Frontal cortex (tissue), 4 donors: Measurements from ENCODE around the gene C1orf21. TPM values are rescaled to one million over a fixed set of nuclear protein-coding genes. Genes with fewer than 3 reads are reported as not detected.

Source experiments
- DNase-seq, 2 donors: peaks; one replicate each; pipeline ENCODE4 v3.0.0; 2012; ENCODE audit warnings: low spot score in 2 of 2
- FAIRE-seq: peaks from 2 replicates; lab custom pipeline; 2012; peaks lifted over from hg19 to GRCh38; lab: Jason Lieb, UNC
- total RNA-seq: library from RNA; depleted of rRNA; stranded (reverse); fragments of >200 nt; gene quantifications from one replicate; pipeline ENCODE4 v1.2.3, GENCODE V29; 2014
- donor health status: control.
- donor health status: control.
- donor health status: control.

C1orf21 gene
- total RNA-seq, 1 donor from 2014 or later = 24.9 TPM

GRCh38 chr1:184536246-184536985 is 149.6 kb downstream of the C1orf21 start:
- no peak for FAIRE-seq
- DNase-seq = no peak

DNA sequence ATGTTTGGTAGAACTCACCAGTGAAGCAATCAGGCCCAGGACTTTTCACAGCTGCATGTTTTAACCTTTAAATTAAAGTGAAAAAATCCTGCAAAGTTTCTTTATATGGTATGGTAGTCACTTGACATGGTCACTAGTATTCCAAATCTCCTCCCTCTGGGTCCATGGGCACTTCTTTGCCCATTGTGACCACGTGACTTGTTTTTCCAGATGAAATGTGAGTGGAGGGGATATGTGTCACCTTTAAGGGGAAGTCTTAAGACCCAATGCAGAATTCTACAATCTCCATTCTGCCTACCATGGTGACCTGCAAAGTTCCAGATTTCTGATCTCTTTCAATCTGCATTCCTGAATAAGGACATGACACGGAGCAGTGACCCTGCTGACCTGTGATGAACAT is 152.8 kb downstream of the C1orf21 start:
- FAIRE-seq (no peak), DNase-seq (no peak)

DNA sequence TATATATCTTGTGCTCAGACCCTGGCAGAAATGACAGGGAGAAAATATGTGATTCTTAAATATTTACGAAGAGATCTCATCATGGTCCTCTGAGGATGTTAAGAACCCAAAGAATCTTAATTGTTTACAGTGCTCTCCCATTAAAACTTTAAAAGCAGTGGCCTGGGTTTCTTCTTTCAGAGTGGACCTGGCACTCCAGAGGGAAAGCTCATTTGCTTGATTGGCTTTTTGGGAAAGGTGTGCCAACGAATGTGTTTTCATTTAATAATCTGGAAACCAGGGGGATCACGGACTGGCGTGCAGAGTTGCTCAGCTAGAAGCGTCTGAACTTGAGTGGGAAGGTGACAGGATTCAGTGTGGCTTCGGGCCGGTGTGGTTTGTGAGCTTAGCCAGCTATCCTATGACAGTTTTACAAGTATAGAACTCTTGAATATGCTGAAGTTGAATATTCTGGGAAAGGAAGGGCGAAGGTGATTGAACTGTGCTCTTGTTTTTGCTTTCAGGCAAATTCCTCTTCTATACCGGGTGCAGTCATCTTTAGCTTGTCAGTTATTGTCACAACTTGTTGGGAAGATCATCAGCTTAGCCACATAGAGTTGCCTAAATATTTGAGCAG is 154.8 kb downstream of the C1orf21 start:
- DNase-seq (no peak), FAIRE-seq (no peak)

DNA sequence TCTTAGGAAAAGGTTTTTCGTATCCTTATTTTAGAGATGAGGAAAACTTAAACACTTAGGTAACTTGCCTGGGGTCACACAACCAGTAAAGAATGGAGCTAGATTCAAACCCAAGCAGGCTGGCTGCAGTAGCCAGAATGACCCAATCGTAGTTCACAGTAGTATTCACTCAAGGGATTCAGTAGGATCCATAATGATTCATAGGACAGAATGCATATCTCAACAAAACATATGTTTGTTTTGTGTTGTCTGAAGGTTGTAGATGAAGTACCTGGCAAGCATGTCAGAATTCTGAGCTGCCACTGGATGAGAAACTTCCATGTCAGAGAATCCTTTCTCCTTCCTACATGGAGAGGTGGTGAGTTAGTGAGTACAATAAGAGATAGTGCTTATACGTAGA is 155.5 kb downstream of the C1orf21 start:
- no peak for DNase-seq
- FAIRE-seq = no peak

DNA sequence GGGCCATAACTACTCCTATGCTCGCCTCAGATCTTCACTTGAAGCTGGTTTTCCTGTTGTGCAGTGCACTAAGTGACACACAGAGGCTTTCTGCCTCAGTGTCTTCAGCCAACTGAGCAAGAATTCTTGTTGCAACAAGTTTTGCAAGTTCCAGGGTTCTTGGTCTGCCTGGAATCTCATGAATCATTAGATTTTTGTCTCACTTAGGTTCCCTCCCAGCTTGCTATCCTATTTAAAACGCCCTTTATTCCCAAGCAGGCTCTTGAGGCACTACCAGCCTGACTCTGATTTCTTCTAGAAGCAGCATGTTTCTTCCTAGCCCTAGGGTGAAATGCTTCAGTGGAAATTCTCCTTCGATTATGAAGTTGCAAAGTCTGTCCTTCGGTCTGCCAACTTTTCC is 158.8 kb downstream of the C1orf21 start:
- no peak for FAIRE-seq
- DNase-seq = no peak

DNA sequence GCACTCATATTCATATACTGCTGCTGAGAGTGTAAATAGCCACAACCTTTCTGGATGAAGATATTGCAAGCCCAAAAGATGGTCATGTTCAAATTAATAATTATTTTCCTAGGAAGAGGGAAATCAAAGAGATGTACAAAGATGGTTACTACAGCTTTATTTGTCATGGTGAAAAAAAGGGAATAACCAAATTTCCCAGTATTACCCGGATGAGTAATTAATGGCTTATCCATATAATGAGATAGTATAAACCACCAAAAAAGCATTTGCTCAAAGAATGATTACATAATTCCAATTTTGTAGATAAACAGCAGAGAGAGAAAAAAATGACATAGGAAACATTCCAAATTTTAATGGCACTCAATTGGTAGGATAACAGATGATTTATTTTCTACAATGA is 165.6 kb downstream of the C1orf21 start:
- FAIRE-seq = no peak
- DNase-seq = no peak

- FAIRE-seq (no peak), DNase-seq (no peak)
These were observed 167.0 kb downstream of the C1orf21 start for GRCh38 chr1:184553845-184554244.

GRCh38 chr1:184555665-184556641 is 169.1 kb downstream of the C1orf21 start:
- no peak for FAIRE-seq
- no peak for DNase-seq

DNA sequence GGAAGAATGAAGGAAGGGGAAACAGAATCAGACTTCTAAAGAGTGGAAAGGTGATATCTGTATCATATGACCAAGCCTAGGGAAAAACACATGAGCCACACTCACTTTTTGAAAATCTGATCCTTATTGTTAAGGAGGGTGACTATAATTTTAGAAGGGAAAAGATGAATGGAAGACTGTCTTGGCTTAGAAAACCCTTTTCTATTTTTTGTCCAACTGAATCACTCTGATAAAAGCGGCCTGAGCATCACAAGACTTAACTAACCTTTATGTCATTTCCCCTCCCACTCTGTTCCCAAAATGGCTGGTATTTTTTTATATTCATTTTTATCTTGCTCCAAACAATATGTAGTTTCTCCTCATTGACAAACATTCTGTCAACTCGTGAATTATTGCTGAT is 169.8 kb downstream of the C1orf21 start:
- FAIRE-seq = no peak

DNA sequence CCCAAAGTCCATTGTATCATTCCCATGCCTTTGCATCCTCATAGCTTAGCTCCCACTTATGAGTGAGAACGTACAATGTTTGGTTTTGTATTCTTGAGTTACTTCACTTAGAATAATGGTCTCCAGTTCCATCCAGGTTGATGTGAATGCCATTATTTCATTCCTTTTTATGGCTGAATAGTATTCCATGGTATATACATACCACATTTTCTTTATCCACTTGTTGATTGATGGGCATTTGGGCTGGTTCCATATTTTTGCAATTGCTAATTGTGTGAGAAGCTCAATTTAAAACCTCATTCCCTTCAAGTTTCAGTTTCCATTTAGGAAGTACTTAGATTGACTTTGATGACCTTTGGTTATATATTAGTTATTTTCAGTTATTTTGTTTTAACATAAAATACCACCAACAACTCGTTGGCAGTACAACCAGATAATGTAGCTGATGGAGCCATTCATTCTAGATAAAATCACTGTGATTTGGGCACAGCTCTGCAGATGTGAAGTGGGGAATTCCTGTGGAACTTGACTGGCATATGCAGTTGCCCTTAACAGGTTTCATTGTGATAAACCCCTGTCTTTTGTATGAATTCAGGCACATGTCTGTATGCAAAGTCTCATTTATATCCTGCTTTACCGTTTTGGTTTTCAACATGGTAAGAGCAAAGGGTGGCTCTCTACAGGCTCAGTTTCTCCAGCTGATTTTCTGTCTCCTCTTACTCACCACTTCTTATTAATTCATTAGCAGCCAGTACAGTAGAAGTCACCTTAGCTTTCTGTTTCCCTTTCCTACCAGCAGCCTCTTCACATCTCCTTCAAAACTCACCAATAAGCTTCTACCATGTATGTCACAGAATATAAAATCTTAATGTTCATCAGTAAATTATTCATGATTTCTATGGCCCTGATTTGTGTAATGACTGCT is 170.9 kb downstream of the C1orf21 start:
- no peak for FAIRE-seq
- no peak for DNase-seq

More for the DNA sequence above, 169.8 kb downstream of the C1orf21 start:
- DNase-seq = no peak

DNA sequence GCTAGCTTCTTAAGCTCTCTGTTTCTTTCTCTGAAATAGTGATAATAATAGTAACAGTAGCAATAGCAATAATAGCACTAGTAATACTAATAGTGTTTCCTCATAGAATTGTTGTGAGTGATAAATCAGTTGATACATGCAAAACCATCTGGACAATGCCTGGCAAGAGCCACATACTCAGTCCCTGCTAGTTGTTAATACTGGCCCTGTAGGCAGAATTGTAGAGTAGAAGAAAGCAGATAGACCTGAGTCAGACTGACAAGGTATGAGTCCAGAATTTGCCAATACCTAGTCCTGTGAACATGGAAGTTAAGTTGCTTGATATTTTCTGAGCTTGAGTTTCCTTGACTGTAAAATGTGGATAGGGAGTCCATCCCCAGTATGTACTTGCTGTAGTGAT is 171.9 kb downstream of the C1orf21 start:
- no peak for FAIRE-seq
- DNase-seq = no peak

DNA sequence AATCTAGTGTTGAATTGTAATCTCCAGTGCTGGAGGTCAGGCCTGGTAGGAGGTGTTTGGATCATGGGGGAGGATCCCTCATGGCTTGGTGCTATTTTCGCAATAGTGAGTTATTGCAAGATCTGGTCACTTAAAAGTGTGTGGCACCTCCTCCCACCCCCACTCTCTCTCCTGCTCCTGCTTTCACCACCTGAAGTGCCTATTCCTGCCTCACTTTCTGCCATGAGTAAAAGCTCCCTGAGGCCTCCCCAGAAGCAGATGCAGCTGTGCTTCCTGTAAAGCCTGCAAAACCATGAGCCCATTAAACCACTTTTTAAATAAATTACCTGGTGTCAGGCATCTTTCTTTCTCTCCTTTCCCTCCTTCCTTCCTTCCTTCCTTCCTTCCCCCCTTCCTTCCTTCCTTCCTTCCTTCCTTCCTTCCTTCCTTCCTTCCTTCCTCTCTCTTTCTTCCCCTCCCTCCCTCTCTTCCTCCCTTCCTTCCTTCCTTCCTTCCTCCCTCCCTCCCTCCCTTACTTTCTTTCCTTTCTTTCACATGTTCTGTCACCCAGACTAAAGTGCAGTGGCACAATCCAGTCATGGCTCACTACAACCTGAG is 172.4 kb downstream of the C1orf21 start:
- no peak for DNase-seq
- FAIRE-seq = no peak

DNA sequence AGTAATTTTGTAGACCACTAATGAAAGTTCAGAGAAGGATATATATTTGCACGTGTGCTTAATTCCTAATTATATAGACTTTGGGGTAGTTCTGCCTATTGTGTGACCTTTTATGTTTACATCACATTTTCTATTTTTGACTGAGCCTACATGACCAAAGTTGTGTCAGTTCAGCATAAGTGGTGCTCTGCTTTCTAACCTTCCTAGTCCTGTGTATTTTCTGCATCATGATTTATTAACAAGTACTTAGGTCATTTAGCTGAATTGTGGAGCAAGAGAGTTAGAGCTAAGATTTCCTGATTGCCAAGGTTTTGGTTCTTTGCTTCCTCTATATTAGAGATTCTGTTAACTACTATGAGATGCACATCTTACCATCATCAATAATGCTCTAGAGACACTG is 176.0 kb downstream of the C1orf21 start:
- DNase-seq = no peak
- FAIRE-seq = no peak

- DNase-seq = no peak
- FAIRE-seq = no peak
These were observed 176.5 kb downstream of the C1orf21 start for GRCh38 chr1:184563308-184563707.

- no peak for FAIRE-seq
These were observed 180.2 kb downstream of the C1orf21 start for GRCh38 chr1:184567009-184567408.

DNA sequence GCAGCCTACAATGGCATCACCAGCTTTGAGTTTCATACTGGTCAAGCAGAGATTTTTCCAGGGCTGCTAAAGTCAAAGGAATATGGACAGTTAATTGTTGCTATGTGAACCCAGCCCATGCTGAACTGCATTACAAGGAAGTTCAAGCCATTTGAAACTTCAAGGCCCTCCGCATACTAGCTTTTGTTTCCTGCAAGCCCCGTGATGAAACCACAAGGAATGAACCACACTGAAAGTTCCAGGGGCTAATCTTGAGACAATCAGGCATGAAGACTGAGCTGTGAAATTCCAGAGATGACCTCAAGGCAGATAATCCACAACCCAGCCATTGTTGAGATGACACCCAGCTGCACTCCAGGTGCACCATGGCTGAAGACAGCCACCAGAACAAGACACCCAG is 180.8 kb downstream of the C1orf21 start:
- FAIRE-seq (no peak), DNase-seq (no peak)

More at GRCh38 chr1:184567009-184567408, 180.2 kb downstream of the C1orf21 start:
- DNase-seq = no peak

DNA sequence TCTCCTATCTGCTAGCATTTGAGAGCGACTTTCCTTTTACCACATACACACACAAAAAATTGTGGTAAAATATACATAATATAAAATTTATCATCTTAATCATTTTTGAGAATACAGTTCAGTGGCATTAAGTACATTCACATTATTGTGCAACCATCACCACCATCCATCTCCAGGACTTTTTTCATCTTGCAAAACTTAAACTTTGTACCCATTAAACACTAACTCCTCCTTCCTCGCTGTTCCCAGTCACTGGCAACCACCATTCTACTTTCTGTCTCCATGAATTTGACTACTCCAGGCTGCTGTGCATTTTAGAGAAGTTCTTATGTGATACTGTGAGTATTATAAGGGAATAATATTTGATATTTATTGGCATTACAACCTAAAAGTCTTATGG is 181.3 kb downstream of the C1orf21 start:
- FAIRE-seq = no peak

DNA sequence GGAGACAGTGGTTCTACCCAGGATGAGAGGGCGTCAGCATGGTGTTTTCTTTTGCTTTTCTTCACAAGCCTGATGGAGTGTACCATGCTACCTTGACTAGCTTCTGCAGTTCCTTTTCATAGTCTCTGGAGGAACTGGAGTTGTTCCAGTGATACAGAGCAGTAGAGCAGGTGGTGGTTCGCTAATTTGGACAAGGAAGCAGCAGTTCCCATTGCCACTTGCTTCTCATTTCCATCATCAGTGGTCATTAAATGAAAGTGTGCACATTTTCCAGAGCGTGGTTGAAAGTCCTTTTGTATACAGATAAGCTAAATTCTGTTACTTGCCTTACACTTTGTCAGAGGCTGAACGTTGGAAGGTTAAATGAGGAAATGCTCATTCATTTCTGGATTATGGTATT is 182.3 kb downstream of the C1orf21 start:
- no peak for DNase-seq

More for the DNA sequence above, 181.3 kb downstream of the C1orf21 start:
- DNase-seq = no peak

DNA sequence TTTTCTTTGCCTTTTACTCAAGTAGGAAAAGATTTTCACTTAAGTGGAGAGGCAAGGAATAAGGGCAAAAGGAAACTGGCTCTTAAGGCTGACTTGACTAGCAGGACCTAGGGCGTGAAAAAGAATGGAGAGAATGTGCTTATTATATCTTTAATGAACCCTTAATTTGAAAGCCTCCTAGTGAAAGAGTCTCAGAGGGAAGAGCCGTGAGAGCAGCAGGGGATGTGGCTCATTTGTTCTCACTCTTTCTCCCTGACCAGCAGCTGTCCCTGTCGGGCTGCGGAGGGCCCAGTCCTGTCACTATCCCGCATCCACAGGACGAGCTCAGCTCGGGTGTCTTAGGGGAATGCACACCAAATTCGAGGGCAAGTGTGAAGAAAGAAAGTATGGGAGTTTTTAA is 187.8 kb downstream of the C1orf21 start:
- FAIRE-seq (no peak), DNase-seq (no peak)

More for the DNA sequence above, 182.3 kb downstream of the C1orf21 start:
- FAIRE-seq = no peak
